ENCODE data around the gene QRSL1.
A peak's percentile ranks its signal among the peaks of the same experiment; 100 is the strongest.

The QRSL1 gene

DNA sequence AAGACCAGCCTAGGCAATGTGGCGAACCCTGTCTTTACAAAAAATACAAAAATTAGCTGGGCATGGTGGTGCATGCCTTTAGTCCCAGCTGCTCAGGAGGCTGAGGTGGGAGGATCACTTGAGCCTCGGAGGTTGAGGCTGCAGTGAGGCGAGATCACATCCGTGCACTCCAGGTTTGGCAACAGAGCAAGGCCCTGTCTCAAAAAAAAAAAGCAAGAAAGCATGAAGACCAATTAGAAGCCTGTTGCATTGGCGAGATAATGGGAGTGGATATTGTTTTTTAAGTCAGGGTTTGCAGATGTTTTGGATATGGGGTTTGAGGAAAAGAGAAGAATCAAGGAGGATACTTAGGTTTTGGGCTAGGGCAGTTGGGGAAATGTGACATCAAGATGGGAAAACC, 5.2 kb downstream of the QRSL1 start:
- H2AFZ ChIP-seq (ENCODE audit: low read depth, low read length), result no peak overlapping the region
- no peak overlapping the region for H3K4me2 ChIP-seq (ENCODE audit: low read length, poor library complexity, severe bottlenecking)
- no peak overlapping the region for H3K23ac ChIP-seq (ENCODE audit: low read length in 2 of 2)
- no peak overlapping the region for H2AK5ac ChIP-seq (ENCODE audit: low read length, severe bottlenecking)
- H4K8ac ChIP-seq (ENCODE audit: low read length), result no peak overlapping the region
- H3K4ac ChIP-seq (ENCODE audit: low read depth in 1 of 2, low read length in 2 of 2), result no peak overlapping the region
- no peak overlapping the region for H3K9ac ChIP-seq (ENCODE audit: low read length)
- no peak overlapping the region for H3K4me3 ChIP-seq (ENCODE audit: insufficient read depth in 1 of 2, low read depth in 1 of 2, low read length in 2 of 2)
- H4K91ac ChIP-seq (ENCODE audit: low read length), result no peak overlapping the region
- no peak overlapping the region for H3K18ac ChIP-seq (ENCODE audit: low read depth in 1 of 2, low read length in 2 of 2)
- 96% methylated on average over 5 of the region's 5 CpGs for WGBS
- no peak overlapping the region for H3K14ac ChIP-seq (ENCODE audit: low read length in 2 of 2)
- H2BK120ac ChIP-seq (ENCODE audit: low read depth, low read length), result no peak overlapping the region
- no peaks in the 10 kb centered on the region for H3K36me3 ChIP-seq (ENCODE audit: control insufficient read depth in 1 of 2, insufficient read depth in 2 of 2, low read depth in 1 of 2, low read length in 2 of 2)
- H2BK12ac ChIP-seq (ENCODE audit: low read length in 2 of 2), result no peak overlapping the region
- no peaks in the 10 kb centered on the region for H3K9me3 ChIP-seq (ENCODE audit: control insufficient read depth, low read length)
- H2BK15ac ChIP-seq (ENCODE audit: low read depth, poor library complexity, severe bottlenecking), result no peak overlapping the region
- peaks cover 1% of the 10 kb centered on the region for H3K4me1 ChIP-seq (ENCODE audit: control insufficient read depth, insufficient read depth, low read depth, low read length)
- DNase-seq, result no peak
- H3K27ac ChIP-seq (ENCODE audit: low read length, poor library complexity, severe bottlenecking), result no peak overlapping the region
- H3K27me3 ChIP-seq (ENCODE audit: control insufficient read depth in 1 of 2, insufficient read depth in 1 of 2, low read length in 2 of 2), result no peaks in the 10 kb centered on the region
- H3K79me1 ChIP-seq (replicated peaks; ENCODE audit: low read length, poor library complexity, severe bottlenecking), result peaks cover 21% of the 10 kb centered on the region
- no peak overlapping the region for H2BK5ac ChIP-seq (ENCODE audit: low read depth, low read length, poor library complexity, severe bottlenecking)

GRCh38 chr6:106637051-106637716, 7.8 kb downstream of the QRSL1 start:
- no peaks in the 10 kb centered on the region for H3K36me3 ChIP-seq (ENCODE audit: control insufficient read depth in 1 of 2, insufficient read depth in 2 of 2, low read depth in 1 of 2, low read length in 2 of 2)
- H3K14ac ChIP-seq (ENCODE audit: low read length in 2 of 2), result no peak overlapping the region
- H4K8ac ChIP-seq (ENCODE audit: low read length), result no peak overlapping the region
- H3K9me3 ChIP-seq (ENCODE audit: control insufficient read depth, low read length), result no peaks in the 10 kb centered on the region
- H3K27ac ChIP-seq (ENCODE audit: low read length, poor library complexity, severe bottlenecking), result no peak overlapping the region
- H3K23ac ChIP-seq (ENCODE audit: low read length in 2 of 2), result peak overlapping the region in 1 of 2 experiments; percentile 83
- peak overlapping the region; percentile 56 for H2AK5ac ChIP-seq (ENCODE audit: low read length, severe bottlenecking)
- H3K9ac ChIP-seq (ENCODE audit: low read length), result no peak overlapping the region
- no peak overlapping the region for H3K18ac ChIP-seq (ENCODE audit: low read depth in 1 of 2, low read length in 2 of 2)
- H2BK5ac ChIP-seq (ENCODE audit: low read depth, low read length, poor library complexity, severe bottlenecking), result no peak overlapping the region
- H3K79me1 ChIP-seq (replicated peaks; ENCODE audit: low read length, poor library complexity, severe bottlenecking), result peaks cover 24% of the 10 kb centered on the region
- H2AFZ ChIP-seq (ENCODE audit: low read depth, low read length), result no peak overlapping the region
- no peak overlapping the region for H3K4ac ChIP-seq (ENCODE audit: low read depth in 1 of 2, low read length in 2 of 2)
- H4K91ac ChIP-seq (ENCODE audit: low read length), result no peak overlapping the region
- H3K27me3 ChIP-seq (ENCODE audit: control insufficient read depth in 1 of 2, insufficient read depth in 1 of 2, low read length in 2 of 2), result no peaks in the 10 kb centered on the region
- DNase-seq, result no peak
- H3K4me2 ChIP-seq (ENCODE audit: low read length, poor library complexity, severe bottlenecking), result peak overlapping the region; percentile 8
- no peak overlapping the region for H2BK12ac ChIP-seq (ENCODE audit: low read length in 2 of 2)
- H2BK120ac ChIP-seq (ENCODE audit: low read depth, low read length), result no peak overlapping the region
- no peak overlapping the region for H2BK15ac ChIP-seq (ENCODE audit: low read depth, poor library complexity, severe bottlenecking)
- peaks cover 1% of the 10 kb centered on the region for H3K4me1 ChIP-seq (ENCODE audit: control insufficient read depth, insufficient read depth, low read depth, low read length)
- 86% methylated on average over 6 of the region's 7 CpGs for WGBS
- H3K4me3 ChIP-seq (ENCODE audit: insufficient read depth in 1 of 2, low read depth in 1 of 2, low read length in 2 of 2), result no peak overlapping the region

DNA sequence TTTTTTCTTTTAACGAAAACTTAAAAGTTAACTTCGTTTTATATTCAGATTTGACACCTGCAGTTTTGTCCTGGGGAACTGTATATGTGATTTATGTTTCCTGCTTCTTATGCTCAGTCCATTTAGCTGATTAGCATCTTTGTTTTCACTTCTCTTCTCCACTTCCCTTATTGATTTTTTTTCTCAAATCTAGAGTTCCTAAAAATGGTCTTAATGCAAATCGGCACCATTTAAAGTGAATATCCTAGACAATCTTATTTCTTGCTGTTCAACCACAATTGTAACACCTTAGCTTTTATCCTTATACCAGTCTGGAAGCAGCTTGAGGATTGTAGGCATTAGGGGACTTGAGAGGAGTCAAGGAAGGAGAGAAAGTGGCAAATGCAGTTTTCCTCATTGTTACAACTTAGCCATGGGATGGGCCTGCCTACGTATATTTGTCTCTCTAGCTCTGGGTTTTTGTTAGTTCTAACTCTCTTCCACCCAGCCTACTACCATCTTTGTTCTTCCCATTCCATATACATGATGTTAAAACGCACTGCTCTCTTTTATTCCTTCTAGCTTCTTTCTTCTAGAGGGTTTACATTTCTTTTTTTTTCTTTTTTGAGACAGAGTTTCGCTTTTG, 8.5 kb downstream of the QRSL1 start:
- no peak overlapping the region for H2BK15ac ChIP-seq (ENCODE audit: low read depth, poor library complexity, severe bottlenecking)
- H3K79me1 ChIP-seq (replicated peaks; ENCODE audit: low read length, poor library complexity, severe bottlenecking), result peaks cover 27% of the 10 kb centered on the region
- H3K9me3 ChIP-seq (ENCODE audit: control insufficient read depth, low read length), result no peaks in the 10 kb centered on the region

GRCh38 chr6:106639812-106640211, 10.4 kb downstream of the QRSL1 start:
- no peak overlapping the region for H3K9ac ChIP-seq (ENCODE audit: low read length)
- no peak overlapping the region for H3K27ac ChIP-seq (ENCODE audit: low read length, poor library complexity, severe bottlenecking)
- H4K8ac ChIP-seq (ENCODE audit: low read length), result no peak overlapping the region
- no peak overlapping the region for H3K4me3 ChIP-seq (ENCODE audit: insufficient read depth in 1 of 2, low read depth in 1 of 2, low read length in 2 of 2)
- H4K91ac ChIP-seq (ENCODE audit: low read length), result no peak overlapping the region
- peaks cover 9 to 18% of the 10 kb centered on the region in 2 experiments for H3K36me3 ChIP-seq (ENCODE audit: control insufficient read depth in 1 of 2, insufficient read depth in 2 of 2, low read depth in 1 of 2, low read length in 2 of 2)
- H2AK5ac ChIP-seq (ENCODE audit: low read length, severe bottlenecking), result no peak overlapping the region
- peaks cover 21% of the 10 kb centered on the region for H3K79me1 ChIP-seq (replicated peaks; ENCODE audit: low read length, poor library complexity, severe bottlenecking)
- H2BK5ac ChIP-seq (ENCODE audit: low read depth, low read length, poor library complexity, severe bottlenecking), result no peak overlapping the region
- H2BK120ac ChIP-seq (ENCODE audit: low read depth, low read length), result no peak overlapping the region
- H3K4me1 ChIP-seq (ENCODE audit: control insufficient read depth, insufficient read depth, low read depth, low read length), result peaks cover 1% of the 10 kb centered on the region
- H3K14ac ChIP-seq (ENCODE audit: low read length in 2 of 2), result no peak overlapping the region
- no peak overlapping the region for H3K18ac ChIP-seq (ENCODE audit: low read depth in 1 of 2, low read length in 2 of 2)
- no peak overlapping the region for H3K23ac ChIP-seq (ENCODE audit: low read length in 2 of 2)
- 89% methylated on average over 4 of the region's 4 CpGs for WGBS
- H3K4ac ChIP-seq (ENCODE audit: low read depth in 1 of 2, low read length in 2 of 2), result no peak overlapping the region
- H2BK12ac ChIP-seq (ENCODE audit: low read length in 2 of 2), result no peak overlapping the region
- H2AFZ ChIP-seq (ENCODE audit: low read depth, low read length), result no peak overlapping the region
- H3K27me3 ChIP-seq (ENCODE audit: control insufficient read depth in 1 of 2, insufficient read depth in 1 of 2, low read length in 2 of 2), result no peaks in the 10 kb centered on the region
- H3K4me2 ChIP-seq (ENCODE audit: low read length, poor library complexity, severe bottlenecking), result no peak overlapping the region
- no peak for DNase-seq
- no peaks in the 10 kb centered on the region for H3K9me3 ChIP-seq (ENCODE audit: control insufficient read depth, low read length)
- H2BK15ac ChIP-seq (ENCODE audit: low read depth, poor library complexity, severe bottlenecking), result no peak overlapping the region

More for the DNA sequence above, 8.5 kb downstream of the QRSL1 start:
- H2BK12ac ChIP-seq (ENCODE audit: low read length in 2 of 2), result no peak overlapping the region
- WGBS, result 100% methylated on average over 3 of the region's 6 CpGs
- no peak overlapping the region for H3K9ac ChIP-seq (ENCODE audit: low read length)
- H3K14ac ChIP-seq (ENCODE audit: low read length in 2 of 2), result no peak overlapping the region
- H2BK120ac ChIP-seq (ENCODE audit: low read depth, low read length), result no peak overlapping the region
- H3K4ac ChIP-seq (ENCODE audit: low read depth in 1 of 2, low read length in 2 of 2), result no peak overlapping the region
- no peak overlapping the region for H2AK5ac ChIP-seq (ENCODE audit: low read length, severe bottlenecking)
- H3K4me2 ChIP-seq (ENCODE audit: low read length, poor library complexity, severe bottlenecking), result no peak overlapping the region
- H3K36me3 ChIP-seq (ENCODE audit: control insufficient read depth in 1 of 2, insufficient read depth in 2 of 2, low read depth in 1 of 2, low read length in 2 of 2), result peaks cover 0 to 4% of the 10 kb centered on the region in 2 experiments
- H3K23ac ChIP-seq (ENCODE audit: low read length in 2 of 2), result no peak overlapping the region
- no peak overlapping the region for H2AFZ ChIP-seq (ENCODE audit: low read depth, low read length)
- peaks cover 1% of the 10 kb centered on the region for H3K4me1 ChIP-seq (ENCODE audit: control insufficient read depth, insufficient read depth, low read depth, low read length)
- no peak overlapping the region for H3K4me3 ChIP-seq (ENCODE audit: insufficient read depth in 1 of 2, low read depth in 1 of 2, low read length in 2 of 2)
- no peak overlapping the region for H4K8ac ChIP-seq (ENCODE audit: low read length)
- H4K91ac ChIP-seq (ENCODE audit: low read length), result no peak overlapping the region
- H2BK5ac ChIP-seq (ENCODE audit: low read depth, low read length, poor library complexity, severe bottlenecking), result no peak overlapping the region
- H3K18ac ChIP-seq (ENCODE audit: low read depth in 1 of 2, low read length in 2 of 2), result no peak overlapping the region
- no peak for DNase-seq
- no peak overlapping the region for H3K27ac ChIP-seq (ENCODE audit: low read length, poor library complexity, severe bottlenecking)
- H3K27me3 ChIP-seq (ENCODE audit: control insufficient read depth in 1 of 2, insufficient read depth in 1 of 2, low read length in 2 of 2), result no peaks in the 10 kb centered on the region

All from mesenchymal stem cell (in vitro differentiated cells and primary cell).